Panc1 (cell line): ENCODE measurements around the gene CDC123. TPM values are rescaled to one million over a fixed set of nuclear protein-coding genes. Genes with fewer than 3 reads are reported as not detected.
A peak's percentile ranks its signal among the peaks of the same experiment; 100 is the strongest.

Experiments used
- ATAC-seq: fragments of 200-7000 bp; cut with Tn5 transposase; 2 replicates; pipeline ENCODE4 v1.9.1; 2020; ENCODE audit warnings: mild to moderate bottlenecking, moderate library complexity
- BruUV-seq: library from RNA; stranded (reverse); fragments of 400-500 nt; replicated peaks from 2 replicates; lab custom pipeline; 2021; lab: Mats Ljungman, UMichigan
- CTCF ChIA-PET: fragments of 300-600 bp; sonication (Branson Sonifier 250); formaldehyde crosslinking; loops from one replicate; lab custom pipeline; 2022; ENCODE audit warnings: antibody characterized with exemption; lab: Charles Lee
- POLR2A ChIA-PET: fragments of 300-600 bp; sonication (Branson Sonifier 250); formaldehyde crosslinking; loops from one replicate; lab custom pipeline; 2022; ENCODE audit warnings: antibody characterized with exemption; lab: Charles Lee
- DNase-seq: peaks from one replicate; pipeline ENCODE4 v3.0.0-alpha.2; 2010; ENCODE audit warnings: low read depth, low spot score
- H3K27ac ChIP-seq: 2 replicates; pipeline ENCODE4 v1.5.1; 2011; ENCODE audit warnings: mild to moderate bottlenecking, low read length, inconsistent platforms
- H3K27me3 ChIP-seq: fragments of 200-500 bp; sonication (Bioruptor generic); 2 replicates; pipeline ENCODE4 v1.6.0; 2014; ENCODE audit warnings: low read length, inconsistent platforms; ENCODE audit not compliant: control insufficient read depth, insufficient read depth
- H3K36me3 ChIP-seq: fragments of 200-500 bp; sonication (Bioruptor generic); 2 replicates; pipeline ENCODE4 v1.5.1; 2014; ENCODE audit warnings: inconsistent platforms, mild to moderate bottlenecking, low read length, moderate library complexity; ENCODE audit not compliant: control insufficient read depth, insufficient read depth
- H3K4me1 ChIP-seq: 2 replicates; pipeline ENCODE4 v1.5.1; 2011; ENCODE audit warnings: inconsistent platforms, mild to moderate bottlenecking, low read length, moderate library complexity; ENCODE audit not compliant: control insufficient read depth, insufficient read depth
- H3K4me3 ChIP-seq, 2 experiments: 2 replicates each; pipeline ENCODE4 v1.5.1; 2011 to 2012; ENCODE audit warnings: low read depth in 2 of 2, low read length in 2 of 2, mild to moderate bottlenecking in 2 of 2, inconsistent platforms in 1 of 2, moderate library complexity in 1 of 2
- H3K9me3 ChIP-seq: fragments of 200-500 bp; sonication (Bioruptor generic); 2 replicates; pipeline ENCODE4 v1.5.1; 2014; ENCODE audit warnings: low read depth, mild to moderate bottlenecking, inconsistent platforms, low read length, moderate library complexity; ENCODE audit not compliant: control insufficient read depth, insufficient read depth
- CTCF ChIP-seq: fragments of 450-650 bp; IDR thresholded peaks from 2 replicates; pipeline ENCODE4 v1.5.1; 2017; ENCODE audit warnings: mild to moderate bottlenecking
- POLR2AphosphoS5 ChIP-seq: IDR thresholded peaks from 2 replicates; pipeline ENCODE4 v1.6.1; 2012; ENCODE audit warnings: mild to moderate bottlenecking, low read depth, low read length, moderate library complexity
- REST ChIP-seq, 2 experiments: IDR thresholded peaks; 2 replicates each; pipeline ENCODE4 v1.6.1; 2011 to 2012; ENCODE audit warnings: low read depth in 2 of 2, control low read depth in 1 of 2, low read length in 1 of 2, mild to moderate bottlenecking in 1 of 2, moderate library complexity in 1 of 2; ENCODE audit not compliant: insufficient read depth in 1 of 2
- SIN3A ChIP-seq: IDR thresholded peaks from 2 replicates; pipeline ENCODE4 v1.6.1; 2012; ENCODE audit warnings: low read depth, mild to moderate bottlenecking, low read length, moderate library complexity, borderline replicate concordance; ENCODE audit not compliant: insufficient read depth
- TCF7L2 ChIP-seq: IDR thresholded peaks from 2 replicates; pipeline ENCODE4 v1.6.1; 2011; ENCODE audit warnings: mild to moderate bottlenecking, low read depth, low read length, inconsistent platforms
- in situ Hi-C: cut with HindIII; loops from 2 replicates; pipeline ENCODE4 v1.10.0; 2016; ENCODE audit warnings: low sequenced_read_pairs, low pct_unique_long_range_greater_than_20kb
- intact Hi-C: fragments of 100-400 bp; cut with micrococcal nuclease; formaldehyde crosslinking; loops from one replicate; pipeline ENCODE4 v1.10.0; 2022; ENCODE audit not compliant: unreplicated experiment
- total RNA-seq: library from RNA; stranded (reverse); gene quantifications from one replicate; pipeline ENCODE4 v1.2.1, GENCODE V29; 2021; ENCODE audit not compliant: unreplicated experiment

CDC123 gene
- total RNA-seq, 1 experiment from 2014 or later: 66.3 TPM

- no peak overlapping the region for H3K27ac ChIP-seq
- H3K4me3 ChIP-seq: no peak overlapping the region
- ChIA-PET POLR2A (interaction anchor here (0.6 kb wide), 1 partner anchor 436 kb away, joined by 4 read pairs; no protein-coding TSS in a partner anchor), CTCF (interaction anchor here (0.8 kb wide), 1 partner anchor 394 kb away, joined by 3 read pairs; no protein-coding TSS in a partner anchor)
- ATAC-seq: no peak
- BruUV-seq: no TSS peak
- no peak for TF ChIP-seq CTCF
- TF ChIP-seq POLR2AphosphoS5: no peak
- no peak for TF ChIP-seq SIN3A
- no peak for TF ChIP-seq REST (IDR thresholded peaks at IDR 0.05; ENCODE audit: insufficient read depth in 1 of 2, low read depth in 2 of 2, low read length in 1 of 2)
- no peak for TF ChIP-seq TCF7L2
- intact Hi-C loops: loop anchor here (5.0 kb wide), 1 partner anchor 395 kb away; no protein-coding TSS in a partner anchor
- H3K27me3 ChIP-seq: no peaks in the 10 kb centered on the region
- in situ Hi-C loops: no loop called here
- DNase-seq: no peak
- H3K9me3 ChIP-seq: no peaks in the 10 kb centered on the region
- H3K36me3 ChIP-seq: no peaks in the 10 kb centered on the region
- no peaks in the 10 kb centered on the region for H3K4me1 ChIP-seq
These were observed 66.4 kb downstream of the CDC123 start for GRCh38 chr10:12262278-12262981.

GRCh38 chr10:12264204-12264940, 68.4 kb downstream of the CDC123 start:
- H3K27me3 ChIP-seq: no peaks in the 10 kb centered on the region
- no peak overlapping the region for H3K27ac ChIP-seq
- H3K36me3 ChIP-seq: no peaks in the 10 kb centered on the region
- ChIA-PET POLR2A (no interaction called here), CTCF (interaction anchor here (1.0 kb wide), 2 partner anchors 392 to 446 kb away, joined by 7 to 13 read pairs; no protein-coding TSS in a partner anchor)
- no peaks in the 10 kb centered on the region for H3K4me1 ChIP-seq
- TF ChIP-seq SIN3A: no peak
- no peak for TF ChIP-seq POLR2AphosphoS5
- TF ChIP-seq TCF7L2: no peak
- no peak for TF ChIP-seq REST (IDR thresholded peaks at IDR 0.05; ENCODE audit: insufficient read depth in 1 of 2, low read depth in 2 of 2, low read length in 1 of 2)
- TF ChIP-seq CTCF: peak; percentile 91
- in situ Hi-C loops (no loop called here), intact Hi-C loops (loop anchor here (2.0 to 5.0 kb wide), 2 partner anchors 393 to 446 kb away; no protein-coding TSS in a partner anchor)
- no TSS peak for BruUV-seq
- ATAC-seq (peak; percentile 95), DNase-seq (no peak)
- H3K9me3 ChIP-seq: no peaks in the 10 kb centered on the region
- H3K4me3 ChIP-seq: peak overlapping the region; percentile 32 to 57
